HL-60 (cell line): ENCODE measurements around the gene RHEBL1.
A peak's percentile ranks its signal among the peaks of the same experiment; 100 is the strongest.

Source experiments
- GABPA ChIP-seq: IDR thresholded peaks from 2 replicates; pipeline ENCODE4 v1.6.1; 2012; ENCODE audit warnings: low read depth
- POLR2AphosphoS5 ChIP-seq: IDR thresholded peaks from 2 replicates; pipeline ENCODE4 v1.6.1; 2012; ENCODE audit warnings: low read depth
- TF ChIP-seq, protein P1 (sequence below): IDR thresholded peaks from one replicate; pipeline ENCODE4 v1.5.1; 2011; ENCODE audit warnings: low read length, control low read depth, inconsistent platforms; ENCODE audit not compliant: insufficient read depth

DNA sequence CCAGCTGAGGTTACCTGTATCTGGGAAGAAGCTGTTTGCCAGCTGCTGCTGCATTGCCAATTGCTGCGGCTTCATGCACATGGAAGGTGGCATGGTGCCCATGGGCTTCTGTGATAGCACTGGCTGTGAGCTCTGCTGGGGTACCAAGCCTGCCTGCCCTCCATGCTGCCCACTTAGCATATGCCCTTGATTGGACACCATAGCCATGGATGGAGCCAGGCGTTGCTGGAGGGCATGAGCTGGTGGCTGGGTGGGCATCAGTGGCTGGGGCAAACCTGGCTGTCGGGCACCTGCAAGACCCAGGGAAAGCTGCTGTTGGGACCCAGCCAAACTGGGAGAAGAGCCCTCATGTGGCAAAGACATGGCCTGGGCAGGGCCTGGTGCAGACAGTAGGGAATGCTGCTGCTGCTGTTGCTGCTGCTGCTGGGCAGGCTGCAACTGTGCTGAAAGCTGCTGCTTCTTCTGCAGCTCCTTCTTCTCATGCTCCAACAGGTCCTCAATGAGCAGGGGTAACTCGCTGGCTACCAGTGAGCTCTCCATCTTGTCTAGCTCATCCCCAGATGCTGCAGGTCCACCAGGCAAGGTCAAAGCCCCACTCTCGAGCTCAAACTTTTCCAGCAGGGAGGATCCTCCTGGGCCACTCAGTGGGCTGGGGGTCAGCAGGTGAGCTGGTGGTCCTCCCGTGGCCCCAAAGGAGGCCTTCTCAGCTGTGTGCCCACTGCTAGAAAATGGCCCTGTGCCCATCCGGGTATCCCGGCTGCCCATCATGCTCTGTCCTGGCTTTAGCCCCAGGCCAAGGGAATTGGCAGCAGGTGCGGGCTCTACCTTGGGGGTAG lies 32.5 kb downstream of the RHEBL1 start:
- TF ChIP-seq, protein P1, sequence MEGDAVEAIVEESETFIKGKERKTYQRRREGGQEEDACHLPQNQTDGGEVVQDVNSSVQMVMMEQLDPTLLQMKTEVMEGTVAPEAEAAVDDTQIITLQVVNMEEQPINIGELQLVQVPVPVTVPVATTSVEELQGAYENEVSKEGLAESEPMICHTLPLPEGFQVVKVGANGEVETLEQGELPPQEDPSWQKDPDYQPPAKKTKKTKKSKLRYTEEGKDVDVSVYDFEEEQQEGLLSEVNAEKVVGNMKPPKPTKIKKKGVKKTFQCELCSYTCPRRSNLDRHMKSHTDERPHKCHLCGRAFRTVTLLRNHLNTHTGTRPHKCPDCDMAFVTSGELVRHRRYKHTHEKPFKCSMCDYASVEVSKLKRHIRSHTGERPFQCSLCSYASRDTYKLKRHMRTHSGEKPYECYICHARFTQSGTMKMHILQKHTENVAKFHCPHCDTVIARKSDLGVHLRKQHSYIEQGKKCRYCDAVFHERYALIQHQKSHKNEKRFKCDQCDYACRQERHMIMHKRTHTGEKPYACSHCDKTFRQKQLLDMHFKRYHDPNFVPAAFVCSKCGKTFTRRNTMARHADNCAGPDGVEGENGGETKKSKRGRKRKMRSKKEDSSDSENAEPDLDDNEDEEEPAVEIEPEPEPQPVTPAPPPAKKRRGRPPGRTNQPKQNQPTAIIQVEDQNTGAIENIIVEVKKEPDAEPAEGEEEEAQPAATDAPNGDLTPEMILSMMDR = no peak
- peak; percentile 38; the same call in 1 of the 2 replicates for TF ChIP-seq POLR2AphosphoS5
- TF ChIP-seq GABPA = no peak
